ENCODE data around the gene CNN1. TPM values are rescaled to one million over a fixed set of nuclear protein-coding genes. Genes with fewer than 3 reads are reported as not detected.
A peak's percentile ranks its signal among the peaks of the same experiment; 100 is the strongest.

The CNN1 gene
- total and polyA plus RNA-seq, 2 of the 4 experiments (the other 2 are of a cell fraction): 102 to 196 TPM

- H2AK9ac ChIP-seq (replicated peaks; ENCODE audit: low read depth, low read length, poor library complexity): peak within 1 kb of the TSS; percentile 63
- POLR2A ChIA-PET (ENCODE audit: unreplicated experiment): interaction anchor here (0.5 to 0.6 kb wide), 2 partner anchors 76 to 303 kb away, joined by 8 to 13 read pairs; no protein-coding TSS in a partner anchor
- peak within 1 kb of the TSS; percentile 86; the same call in 1 of the 2 replicates for H2AK5ac ChIP-seq (ENCODE audit: low read depth, low read length)
- H3K14ac ChIP-seq (replicated peaks; ENCODE audit: low read depth, low read length): 0 out of 2 replicates have a peak within 1 kb of the TSS, but pooled peaks have one; percentile 16
- H3K23ac ChIP-seq (ENCODE audit: low read depth, low read length): no peak within 1 kb of the TSS
- peaks cover 5% of the 10 kb centered on the region for H3K4me1 ChIP-seq (ENCODE audit: control insufficient read depth, insufficient read depth, low read length)
- H2BK5ac ChIP-seq (ENCODE audit: low read depth, low read length, poor library complexity, severe bottlenecking): peak within 1 kb of the TSS; percentile 47
- H3K9me3 ChIP-seq (ENCODE audit: control insufficient read depth, insufficient read depth, low read length): no peaks in the 10 kb centered on the region
- H4K8ac ChIP-seq (ENCODE audit: low read depth in 2 of 2, low read length in 2 of 2): peak within 1 kb of the TSS in 1 of 2 experiments; percentile 63; a peak in 2 of 4 replicates
- dilution Hi-C loops (cut with HindIII; ENCODE audit: low sequenced_read_pairs, unreplicated experiment) (no loop called here), intact Hi-C loops (cut with micrococcal nuclease) (no loop called here), in situ Hi-C loops (cut with MboI; ENCODE audit: low sequenced_read_pairs) (no loop called here)
- H2BK15ac ChIP-seq (ENCODE audit: low read depth, low read length): no peak within 1 kb of the TSS
- peaks cover 11% of the 10 kb centered on the region for H3K9me1 ChIP-seq (ENCODE audit: insufficient read depth, low read length)
- ATAC-seq (ENCODE audit: low read depth) (peak; percentile 97), DNase-seq (peak; percentile 98)
- H3K27ac ChIP-seq (ENCODE audit: insufficient read depth, low read length): peak within 1 kb of the TSS; percentile 74
- peak within 1 kb of the TSS; percentile 46 for H3K4ac ChIP-seq (ENCODE audit: low read depth, low read length)
- H4K20me1 ChIP-seq (ENCODE audit: insufficient read depth, low read length): peaks cover 11% of the 10 kb centered on the region; the same call in 1 of the 2 replicates
- H3K4me2 ChIP-seq (ENCODE audit: low read depth, low read length): peak within 1 kb of the TSS; percentile 81
- no peaks in the 10 kb centered on the region for H3K36me3 ChIP-seq (ENCODE audit: control insufficient read depth, insufficient read depth, low read length)
- no peak within 1 kb of the TSS for H2BK20ac ChIP-seq (ENCODE audit: low read depth, low read length)
- no peaks in the 10 kb centered on the region for H3K27me3 ChIP-seq (ENCODE audit: control insufficient read depth, insufficient read depth, low read length)
- 0 out of 2 replicates have a peak within 1 kb of the TSS, but pooled peaks have one; percentile 19 for H4K5ac ChIP-seq (ENCODE audit: low read depth, low read length)
- no peak within 1 kb of the TSS for H3K18ac ChIP-seq (ENCODE audit: low read depth, low read length)
- peak within 1 kb of the TSS; percentile 94 for H2AFZ ChIP-seq (replicated peaks; ENCODE audit: low read length, poor library complexity)
- BruUV-seq (replicated peaks): no TSS peak
- WGBS, 2 experiments (ENCODE audit: extremely low coverage in 2 of 2, insufficient read length in 1 of 2): 0% methylated on average over 28 of the region's 47 CpGs; no CpG with 5 or more reads in 1 of the 2 experiments
- peak within 1 kb of the TSS; percentile 74 for H3K4me3 ChIP-seq (ENCODE audit: insufficient read depth, low read depth, low read length)
- peak within 1 kb of the TSS; percentile 9; the same call in 1 of the 2 replicates for H2BK120ac ChIP-seq (ENCODE audit: low read depth, low read length)
- H3K56ac ChIP-seq (ENCODE audit: extremely low read depth, insufficient read depth, low read length): 0 out of 2 replicates have a peak within 1 kb of the TSS, but pooled peaks have one; percentile 29
- CTCF ChIA-PET: interaction anchor here (1.0 kb wide), 1 partner anchor 11 kb away, joined by 4 read pairs; no protein-coding TSS in a partner anchor
- H3K79me1 ChIP-seq (ENCODE audit: low read depth in 1 of 2, low read length in 2 of 2): peaks cover 15 to 34% of the 10 kb centered on the region in 2 experiments
- peak within 1 kb of the TSS; percentile 59 for H3K9ac ChIP-seq (ENCODE audit: low read depth, low read length)
- 0 out of 2 replicates have a peak within 1 kb of the TSS, but pooled peaks have one; percentile 20 for H4K91ac ChIP-seq (ENCODE audit: insufficient read depth, low read depth, low read length)
- peak; percentile 83 for TF ChIP-seq MXI1 (IDR thresholded peaks at IDR 0.05; ENCODE audit: borderline replicate concordance, low read depth, low read length)
- TF ChIP-seq, protein P1, sequence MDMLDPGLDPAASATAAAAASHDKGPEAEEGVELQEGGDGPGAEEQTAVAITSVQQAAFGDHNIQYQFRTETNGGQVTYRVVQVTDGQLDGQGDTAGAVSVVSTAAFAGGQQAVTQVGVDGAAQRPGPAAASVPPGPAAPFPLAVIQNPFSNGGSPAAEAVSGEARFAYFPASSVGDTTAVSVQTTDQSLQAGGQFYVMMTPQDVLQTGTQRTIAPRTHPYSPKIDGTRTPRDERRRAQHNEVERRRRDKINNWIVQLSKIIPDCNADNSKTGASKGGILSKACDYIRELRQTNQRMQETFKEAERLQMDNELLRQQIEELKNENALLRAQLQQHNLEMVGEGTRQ (IDR thresholded peaks at IDR 0.05; ENCODE audit: low read depth, low read length): 0 out of 2 replicates have a peak, but pooled peaks have one; percentile 10
- peak; percentile 70 for TF ChIP-seq BHLHE40 (IDR thresholded peaks at IDR 0.05; ENCODE audit: low read depth, low read length)
- TF ChIP-seq NFE2L2 (IDR thresholded peaks at IDR 0.05; ENCODE audit: low read depth, low read length): no peak
- peak; percentile 57 for TF ChIP-seq POLR2A (IDR thresholded peaks at IDR 0.05; ENCODE audit: low read depth, low read length)
- TF ChIP-seq ELK1 (IDR thresholded peaks at IDR 0.05; ENCODE audit: borderline replicate concordance, low read depth, low read length): no peak
- TF ChIP-seq CEBPB (IDR thresholded peaks at IDR 0.05; ENCODE audit: low read depth, low read length): peak; percentile 88
- no peak for TF ChIP-seq RFX5 (IDR thresholded peaks at IDR 0.05; ENCODE audit: low read depth, low read length)
- TF ChIP-seq MAZ (IDR thresholded peaks at IDR 0.05; ENCODE audit: borderline replicate concordance, low read depth, low read length): peak; percentile 8; the same call in 1 of the 2 replicates
- no peak for TF ChIP-seq MAFK (IDR thresholded peaks at IDR 0.05; ENCODE audit: low read depth, low read length)
- peak; percentile 41; the same call in 1 of the 2 replicates for TF ChIP-seq FOS (IDR thresholded peaks at IDR 0.05; ENCODE audit: low read depth, low read length)
- no peak for TF ChIP-seq SMC3 (IDR thresholded peaks at IDR 0.05; ENCODE audit: low read depth, low read length)
- no peak for TF ChIP-seq CHD1 (IDR thresholded peaks at IDR 0.05; ENCODE audit: low read depth, low read length)
Observed at GRCh38 chr19:11528551-11529341, 9.9 kb upstream of the CNN1 start, which contains the start of gene ECSIT. Gene ECSIT (minus strand): TSS chr19:11529134. CDS start chr19:11519170, 9,964 bp downstream.

All from IMR-90 (cell line).